Transverse colon (tissue), 3 donors: ENCODE measurements around the gene CCDC33.

Experiments
- POLR2A ChIP-seq: fragments of 450-650 bp; IDR thresholded peaks from one replicate; pipeline ENCODE4 v1.6.1; 2016; ENCODE audit warnings: antibody characterized with exemption, mild to moderate bottlenecking, moderate library complexity
- TF ChIP-seq, protein P1 (sequence below), 5 experiments: fragments of 200-600 bp in 3 of 5; fragments of 450-650 bp in 2 of 5; sonication (generic) in 3 of 5; IDR thresholded peaks; 1 replicate in 2 of 5; 2 replicates in 3 of 5; pipeline ENCODE4 v1.5.1; 2016 to 2017; ENCODE audit warnings: antibody characterized with exemption in 5 of 5, inconsistent platforms in 3 of 5, mild to moderate bottlenecking in 2 of 5, moderate library complexity in 1 of 5

- TF ChIP-seq, protein P1, sequence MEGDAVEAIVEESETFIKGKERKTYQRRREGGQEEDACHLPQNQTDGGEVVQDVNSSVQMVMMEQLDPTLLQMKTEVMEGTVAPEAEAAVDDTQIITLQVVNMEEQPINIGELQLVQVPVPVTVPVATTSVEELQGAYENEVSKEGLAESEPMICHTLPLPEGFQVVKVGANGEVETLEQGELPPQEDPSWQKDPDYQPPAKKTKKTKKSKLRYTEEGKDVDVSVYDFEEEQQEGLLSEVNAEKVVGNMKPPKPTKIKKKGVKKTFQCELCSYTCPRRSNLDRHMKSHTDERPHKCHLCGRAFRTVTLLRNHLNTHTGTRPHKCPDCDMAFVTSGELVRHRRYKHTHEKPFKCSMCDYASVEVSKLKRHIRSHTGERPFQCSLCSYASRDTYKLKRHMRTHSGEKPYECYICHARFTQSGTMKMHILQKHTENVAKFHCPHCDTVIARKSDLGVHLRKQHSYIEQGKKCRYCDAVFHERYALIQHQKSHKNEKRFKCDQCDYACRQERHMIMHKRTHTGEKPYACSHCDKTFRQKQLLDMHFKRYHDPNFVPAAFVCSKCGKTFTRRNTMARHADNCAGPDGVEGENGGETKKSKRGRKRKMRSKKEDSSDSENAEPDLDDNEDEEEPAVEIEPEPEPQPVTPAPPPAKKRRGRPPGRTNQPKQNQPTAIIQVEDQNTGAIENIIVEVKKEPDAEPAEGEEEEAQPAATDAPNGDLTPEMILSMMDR (IDR thresholded peaks at IDR 0.05), result no peak
- TF ChIP-seq POLR2A, result no peak
Observed at GRCh38 chr15:74333093-74333492, 97.0 kb downstream of the CCDC33 start.
